ENCODE data around the gene CDC42.
"Not testable (repeated sequence)": the region's sequence is repeated elsewhere in the genome, so short reads cannot be mapped to it uniquely, and the experiment has no call there.

The CDC42 gene

GRCh38 chr1:22034834-22035233 is 17.7 kb upstream of the CDC42 start:
- not testable (repeated sequence) for DNase-seq (ENCODE audit: insufficient read length, low spot score)

DNA sequence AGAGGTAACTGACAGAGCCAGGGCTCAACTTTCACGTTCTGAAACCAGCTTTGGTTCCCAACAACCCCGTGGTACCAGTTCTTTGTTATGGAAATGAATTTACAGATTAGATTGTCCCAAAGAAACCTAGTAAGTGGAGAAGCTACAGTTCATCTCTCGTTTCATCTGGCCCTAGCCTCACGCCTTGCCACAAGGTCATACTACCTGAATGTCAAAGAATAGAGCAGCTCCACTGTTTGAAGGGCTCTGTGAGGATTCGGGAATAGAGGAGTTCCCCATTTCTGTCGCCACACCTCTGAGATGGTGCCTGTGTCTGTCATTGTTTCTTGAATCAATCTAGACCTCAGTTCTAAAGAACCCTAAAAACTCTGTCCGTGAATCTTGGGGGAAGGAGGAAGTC is 15.0 kb upstream of the CDC42 start:
- DNase-seq (ENCODE audit: insufficient read length, low spot score): no peak
- no peak for FAIRE-seq

More at GRCh38 chr1:22034834-22035233, 17.7 kb upstream of the CDC42 start:
- not testable (repeated sequence) for FAIRE-seq

- FAIRE-seq (no peak), DNase-seq (ENCODE audit: insufficient read length, low spot score) (no peak)
Observed at GRCh38 chr1:22038036-22038435, 14.5 kb upstream of the CDC42 start.

- DNase-seq (ENCODE audit: insufficient read length, low spot score) (no peak), FAIRE-seq (peak; percentile 97)
Observed at GRCh38 chr1:22039594-22040285, 12.8 kb upstream of the CDC42 start.

GRCh38 chr1:22040286-22040623 is 12.3 kb upstream of the CDC42 start:
- FAIRE-seq: no peak
- DNase-seq (ENCODE audit: insufficient read length, low spot score): no peak

DNA sequence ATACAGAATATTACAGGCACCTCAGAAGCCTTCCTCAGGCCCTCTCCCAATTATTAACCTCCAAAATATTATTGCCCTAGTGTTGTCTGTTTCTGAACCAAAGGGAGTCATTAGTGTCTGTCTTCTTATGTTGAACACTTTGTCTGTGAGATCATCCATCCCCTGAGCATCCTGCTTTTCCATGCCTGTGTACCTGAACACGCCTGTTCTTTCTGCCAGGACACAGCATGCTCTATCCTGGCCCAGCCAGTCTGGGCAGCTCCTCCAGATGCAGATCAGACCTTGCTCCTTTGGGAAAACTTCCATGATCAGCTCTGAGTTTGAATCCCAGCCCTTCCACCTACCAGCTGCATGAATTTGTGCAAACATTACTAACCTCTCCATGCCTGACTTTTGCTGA is 11.0 kb upstream of the CDC42 start:
- no peak for FAIRE-seq

GRCh38 chr1:22043198-22043769 is 9.2 kb upstream of the CDC42 start:
- DNase-seq (ENCODE audit: insufficient read length, low spot score): no peak
- no peak for FAIRE-seq

More for the DNA sequence above, 11.0 kb upstream of the CDC42 start:
- DNase-seq (ENCODE audit: insufficient read length, low spot score): no peak

DNA sequence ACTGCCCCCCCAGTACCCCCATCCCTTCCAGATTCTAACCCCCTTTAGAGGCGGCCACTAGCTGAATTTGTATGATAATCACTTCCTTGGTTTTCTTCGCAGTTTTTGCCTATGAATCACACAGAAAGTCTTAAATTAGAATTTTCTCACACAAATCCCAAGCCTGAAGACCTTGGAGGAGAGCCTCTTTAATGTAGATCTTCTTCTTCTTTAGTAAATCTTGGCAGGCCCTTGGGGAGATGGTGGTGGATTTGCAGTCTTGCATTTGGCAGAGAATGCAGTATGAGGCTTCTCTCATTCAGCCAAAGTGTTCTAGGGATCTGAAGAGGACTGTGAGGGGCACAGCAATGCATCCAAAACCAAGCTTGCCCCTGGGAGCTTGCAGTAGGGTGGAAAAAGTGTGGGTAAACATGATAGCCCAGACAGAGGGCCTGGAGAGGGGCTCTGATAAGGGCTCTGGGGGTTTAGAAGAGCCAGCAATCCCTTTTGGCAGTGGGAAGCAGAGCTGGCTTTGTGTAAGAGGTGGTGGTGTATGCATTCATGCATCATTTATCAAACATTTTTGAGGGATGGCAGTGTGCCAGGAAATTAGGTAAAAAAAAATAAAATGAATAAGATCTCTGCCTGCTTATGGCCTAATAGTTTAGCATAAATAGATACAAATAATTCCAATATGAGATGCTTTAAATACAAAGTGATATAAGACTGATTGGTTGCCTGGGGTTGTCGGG is 7.7 kb upstream of the CDC42 start:
- DNase-seq (ENCODE audit: insufficient read length, low spot score) (no peak), FAIRE-seq (no peak)

DNA sequence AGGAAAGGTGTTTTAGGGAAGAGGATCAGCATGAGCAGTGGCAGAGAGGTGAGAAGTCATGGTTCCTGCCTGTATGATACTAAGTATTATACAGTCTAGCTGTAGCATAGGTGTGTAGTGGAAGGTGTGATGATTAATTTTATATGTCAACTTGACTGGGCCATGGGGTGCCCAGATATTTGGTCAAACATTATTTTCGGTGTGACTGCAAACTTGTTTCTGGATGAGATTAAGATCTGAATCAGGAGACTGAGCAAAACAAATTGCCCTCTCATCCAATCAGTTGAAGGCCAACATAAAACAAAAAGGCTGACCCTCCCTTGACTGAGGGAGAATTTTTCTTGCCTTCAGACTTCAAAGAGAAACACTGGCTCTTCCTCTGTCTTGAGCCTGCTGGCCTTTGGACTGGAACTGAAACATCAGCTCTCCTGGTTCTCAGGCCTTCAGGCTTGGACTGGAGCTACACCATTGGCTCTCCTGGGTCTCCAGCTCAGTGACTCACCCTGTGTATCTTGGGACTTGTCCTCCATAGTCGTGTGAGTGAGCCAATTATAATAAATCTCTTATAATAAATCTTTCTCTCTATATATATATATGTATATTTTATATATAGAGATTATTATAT is 6.8 kb upstream of the CDC42 start:
- DNase-seq (ENCODE audit: insufficient read length, low spot score): no peak
- FAIRE-seq: no peak

GRCh38 chr1:22048351-22049192 is 3.9 kb upstream of the CDC42 start:
- no peak for DNase-seq (ENCODE audit: insufficient read length, low spot score)
- FAIRE-seq: peak; percentile 62

DNA sequence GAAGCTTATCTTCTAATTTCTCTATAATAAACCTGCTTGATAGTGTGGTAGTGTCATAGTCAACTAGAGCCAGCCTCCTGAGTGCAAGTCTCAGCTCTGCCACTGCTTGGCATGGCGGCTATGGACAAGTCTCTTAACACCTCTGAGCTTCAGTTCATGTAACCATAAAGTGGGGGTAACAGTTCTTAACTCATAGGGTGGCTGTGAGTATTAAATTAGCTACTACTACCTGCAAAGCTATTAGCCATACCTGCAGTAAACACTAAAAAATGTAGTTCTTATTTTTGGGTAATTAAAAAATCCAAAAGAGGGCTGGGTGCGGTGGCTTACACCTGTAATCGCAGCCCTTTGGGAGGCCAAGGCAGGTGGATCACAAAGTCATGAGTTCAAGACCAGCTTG is 2.2 kb upstream of the CDC42 start:
- DNase-seq (ENCODE audit: insufficient read length, low spot score) (no peak), FAIRE-seq (no peak)

- DNase-seq (ENCODE audit: insufficient read length, low spot score) (no peak), FAIRE-seq (no peak)
Observed at GRCh38 chr1:22051607-22052114, 848 bp upstream of the CDC42 start.

DNA sequence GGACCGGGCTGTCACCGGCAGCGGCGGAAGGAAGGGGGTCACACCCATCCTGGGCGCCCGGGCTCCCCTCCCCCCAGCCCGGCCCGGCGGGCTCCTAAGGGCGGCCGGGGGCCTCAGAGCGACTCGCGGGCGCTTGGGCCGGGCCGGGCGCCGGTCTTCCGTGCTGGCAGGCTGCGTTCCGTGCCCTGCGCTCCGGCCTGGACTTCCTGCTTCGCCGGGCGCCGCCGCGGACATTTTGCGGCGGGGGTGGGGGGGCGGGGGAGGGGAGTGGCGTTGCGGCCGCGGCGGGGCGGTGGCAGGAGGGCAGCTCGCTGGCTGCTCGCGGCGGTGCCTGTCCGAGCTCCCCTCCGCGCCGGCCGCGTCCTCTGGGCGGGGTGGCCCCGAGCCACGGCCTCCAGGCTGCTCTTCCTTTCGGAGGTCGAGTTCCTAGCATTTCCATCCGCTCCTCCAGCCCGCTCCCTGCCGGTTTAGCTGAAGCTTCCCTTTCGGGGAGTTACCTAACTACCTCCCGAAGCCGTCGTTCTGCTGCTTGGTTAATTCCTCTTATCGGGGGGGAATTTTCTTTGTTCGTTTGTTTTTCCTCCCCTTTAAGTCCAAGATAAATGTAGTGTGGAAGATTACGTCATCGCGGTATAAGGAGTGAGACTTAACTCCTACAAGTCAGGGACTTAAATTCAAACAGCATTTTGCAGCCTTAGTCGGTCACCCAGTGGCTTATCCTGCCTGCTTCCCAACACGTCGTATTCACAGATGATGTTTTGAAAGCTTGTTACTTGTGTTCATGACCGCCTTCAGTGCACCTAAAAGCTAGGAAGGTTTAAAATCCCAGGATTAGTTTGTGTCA is 730 bp downstream of the CDC42 start:
- DNase-seq (ENCODE audit: insufficient read length, low spot score) (peak; percentile 28), FAIRE-seq (peak; percentile 89)

DNA sequence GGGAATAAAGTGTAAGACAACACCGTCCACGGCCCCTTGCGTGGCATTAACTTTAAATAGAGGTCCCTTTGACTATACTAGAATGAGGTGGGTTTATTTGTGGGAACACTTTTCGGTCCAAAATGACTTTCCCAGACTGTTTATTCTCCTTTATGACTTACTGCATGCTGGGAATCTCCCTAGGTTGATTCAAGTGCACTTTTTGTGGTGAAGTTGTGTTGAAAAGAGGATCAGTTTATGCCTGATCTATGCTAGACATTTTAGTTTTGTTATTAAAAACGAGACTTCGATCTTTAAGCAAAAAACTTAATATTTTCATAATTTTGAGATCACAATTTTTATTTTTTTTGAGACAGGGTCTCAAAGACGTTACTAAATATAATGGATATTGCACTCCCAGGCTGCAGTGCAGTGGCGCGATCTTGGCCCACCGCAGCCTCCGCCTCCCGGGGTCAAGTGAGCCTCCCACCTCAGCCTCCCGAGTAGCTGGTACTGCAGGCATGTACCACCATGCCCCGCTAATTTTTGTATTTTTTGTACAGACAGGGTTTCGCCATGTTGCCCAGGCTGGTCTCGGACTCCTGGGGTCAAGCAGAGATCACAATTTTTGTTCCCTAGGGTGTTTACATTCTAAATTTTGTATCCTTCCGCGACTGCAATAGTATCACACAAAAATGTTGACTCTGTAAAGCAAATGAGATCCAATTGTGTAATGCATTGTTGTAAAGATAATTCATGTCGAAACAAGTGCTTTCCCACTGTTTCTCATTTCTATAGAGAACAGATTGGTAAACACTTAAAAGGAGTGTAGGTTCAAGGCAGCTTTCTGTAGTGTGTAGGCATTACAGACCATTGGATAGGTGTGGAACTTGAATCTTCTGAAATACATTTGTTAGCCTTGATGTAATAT is 1.6 kb downstream of the CDC42 start:
- no peak for FAIRE-seq
- DNase-seq (ENCODE audit: insufficient read length, low spot score): no peak

DNA sequence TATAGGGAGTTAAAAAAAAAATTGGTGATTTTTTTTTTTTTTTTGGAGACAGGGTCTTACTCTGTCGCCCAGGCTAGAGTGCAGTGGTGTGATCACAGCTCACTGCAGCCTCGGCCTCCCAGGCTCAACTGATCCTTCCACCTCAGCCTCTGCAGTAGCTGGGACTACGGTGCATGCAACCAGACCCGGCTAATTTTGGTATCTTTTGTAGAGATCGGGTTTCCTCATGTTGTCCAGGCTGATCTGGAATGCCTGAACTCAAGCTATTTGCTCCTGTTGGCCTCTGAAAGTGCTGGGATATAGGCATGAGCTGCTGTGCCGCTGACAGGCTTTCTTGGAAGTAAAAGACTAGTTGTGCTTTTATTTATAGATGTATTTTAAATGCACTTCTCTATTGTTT is 3.0 kb downstream of the CDC42 start:
- DNase-seq (ENCODE audit: insufficient read length, low spot score): no peak
- no peak for FAIRE-seq

DNA sequence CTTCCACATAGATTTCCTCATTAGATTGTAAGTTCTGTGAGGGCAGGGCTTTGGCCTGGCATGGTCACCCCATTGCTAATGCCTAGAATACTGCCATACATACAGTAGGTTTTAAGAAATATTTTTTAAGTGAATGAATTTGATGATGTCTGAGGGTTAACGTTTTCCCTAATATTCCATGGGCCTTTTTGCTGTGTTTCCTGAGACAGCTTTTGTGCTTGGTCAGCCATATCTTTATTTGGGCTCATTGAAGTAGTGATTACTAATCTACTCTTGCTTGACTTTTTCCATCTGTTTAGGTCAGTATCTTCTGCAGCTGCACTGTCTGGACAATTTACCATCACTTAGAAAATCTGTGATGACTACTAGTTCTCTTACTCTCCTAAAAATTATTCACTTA is 3.5 kb downstream of the CDC42 start:
- FAIRE-seq: no peak
- DNase-seq (ENCODE audit: insufficient read length, low spot score): no peak

DNA sequence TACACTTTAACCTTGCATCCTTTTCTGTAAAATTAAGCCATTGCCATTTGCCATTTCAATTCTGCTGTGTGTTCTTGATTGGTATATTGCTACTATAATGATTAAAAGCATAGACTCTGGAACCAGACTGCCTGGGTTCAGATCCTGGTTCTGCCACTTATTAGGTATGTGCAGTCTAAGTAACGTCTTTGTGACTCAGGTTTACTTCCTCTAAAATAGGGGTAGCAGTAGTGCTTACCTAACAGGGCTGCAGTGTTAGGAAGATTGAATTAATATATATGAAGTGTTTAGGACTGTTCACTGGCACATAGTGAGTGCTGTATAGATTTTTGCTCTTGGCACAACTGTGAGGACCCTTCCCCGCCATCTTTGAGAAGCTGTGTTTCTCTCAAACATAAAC is 4.4 kb downstream of the CDC42 start:
- FAIRE-seq: no peak
- DNase-seq (ENCODE audit: insufficient read length, low spot score): no peak

DNA sequence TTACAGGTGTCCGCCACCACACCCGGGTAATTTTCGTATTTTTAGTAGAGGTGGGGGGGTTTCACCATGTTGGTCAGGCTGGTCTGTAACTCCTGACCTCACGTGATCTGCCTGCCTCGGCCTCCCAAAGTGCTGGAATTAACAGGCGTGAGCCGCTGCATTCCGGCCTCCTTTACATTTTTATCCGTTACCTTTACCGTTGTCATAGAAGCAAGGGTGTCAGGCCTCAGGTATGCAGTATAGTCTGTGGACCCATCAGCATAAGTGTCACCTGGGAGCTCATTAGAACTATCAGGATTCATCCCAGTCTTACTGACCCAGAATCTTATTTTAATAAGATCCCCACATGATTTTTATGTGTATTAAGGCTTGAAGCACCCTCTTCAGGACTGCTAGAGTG is 5.4 kb downstream of the CDC42 start:
- no peak for DNase-seq (ENCODE audit: insufficient read length, low spot score)
- no peak for FAIRE-seq

Data from GM19239 (cell line).